Measurements from ENCODE around the gene FAM53C. TPM values are rescaled to one million over a fixed set of nuclear protein-coding genes. Genes with fewer than 3 reads are reported as not detected.

The FAM53C gene
- 18.4 to 23.9 TPM (median 21.3 TPM) in 5 replicates for total RNA-seq (2022; extraction: Qiagen RNA extraction; ENCODE audit: low read depth)

DNA sequence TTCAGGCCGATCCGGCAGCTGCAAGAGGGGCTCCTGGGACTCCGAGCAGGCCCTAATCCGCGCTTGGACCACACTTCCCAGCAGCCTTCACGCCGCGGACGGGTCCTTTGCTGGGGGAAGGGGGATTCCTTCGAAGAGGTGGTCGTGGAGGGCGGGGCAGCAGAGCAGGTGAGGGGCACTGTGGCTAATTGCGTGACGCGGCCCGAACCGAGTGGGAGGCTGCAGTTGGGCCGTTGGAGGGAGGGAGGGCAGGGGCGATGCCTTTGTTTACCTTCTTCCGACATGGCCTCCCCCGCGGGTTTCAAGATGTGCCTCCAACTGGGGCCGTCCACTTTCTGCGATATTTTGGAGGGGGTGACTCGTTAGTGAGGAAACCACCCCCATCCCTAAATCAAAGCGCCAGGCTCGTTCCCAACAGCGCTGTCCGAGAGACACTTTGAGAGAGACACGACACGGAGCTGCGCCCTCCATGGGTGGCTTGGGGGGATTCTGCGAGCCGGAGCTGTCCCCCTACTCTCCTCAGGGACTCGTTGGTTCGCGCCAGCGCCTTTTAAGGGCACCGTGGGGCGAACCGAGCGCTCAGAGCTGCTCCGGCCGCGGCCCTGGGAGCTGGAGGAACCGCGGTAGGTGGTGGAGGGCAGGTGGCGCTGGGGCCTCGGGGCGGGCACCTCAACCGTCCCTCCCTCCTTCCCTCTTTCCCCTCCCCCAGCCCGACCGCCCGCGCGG is at the start of gene FAM53C:
Gene FAM53C (plus strand): TSS at position 582 of the 726 bp plus-strand sequence. CDS start 3,070 bp downstream, outside the sequence.

GRCh38 chr5:138331449-138332368 is 6.4 kb upstream of the FAM53C start, which contains the start of gene CDC25C:
Gene CDC25C, minus strand, starts transcription at chr5:138331804. Its CDS starts 624 bp downstream, at chr5:138331180.

GRCh38 chr5:138352071-138352721 is 14.1 kb downstream of the FAM53C start, which contains the start of gene KDM3B:
Gene KDM3B, plus strand, starts transcription at chr5:138352685. Its CDS starts 111 bp downstream, at chr5:138352796.

Other genes with a start within 250 kb of the FAM53C start
- gene NME5, start 198.8 kb upstream of the FAM53C start, total RNA-seq (2022; extraction: Qiagen RNA extraction; ENCODE audit: low read depth) = not detected in 5 replicates
- gene BRD8, start 159.6 kb upstream of the FAM53C start, total RNA-seq (2022; extraction: Qiagen RNA extraction; ENCODE audit: low read depth) = 41.9 to 53.8 TPM (median 45.5 TPM) in 5 replicates
- 37.8 to 49.5 TPM (median 41.9 TPM) in 5 replicates for gene KIF20A, start 159.2 kb upstream of the FAM53C start, total RNA-seq (2022; extraction: Qiagen RNA extraction; ENCODE audit: low read depth)
- gene CDC23, start 124.9 kb upstream of the FAM53C start, total RNA-seq (2022; extraction: Qiagen RNA extraction; ENCODE audit: low read depth) = 21.5 to 37.9 TPM (median 27.9 TPM) in 5 replicates
- gene GFRA3, start 63.6 kb upstream of the FAM53C start, total RNA-seq (2022; extraction: Qiagen RNA extraction; ENCODE audit: low read depth) = 0.06 to 0.11 TPM in 2 of 5 replicates, not detected in the others
- 8.6 to 11.7 TPM (median 10.5 TPM) in 5 replicates for gene CDC25C, start 6.5 kb upstream of the FAM53C start, total RNA-seq (2022; extraction: Qiagen RNA extraction; ENCODE audit: low read depth)
- gene KDM3B, start 14.4 kb downstream of the FAM53C start, total RNA-seq (2022; extraction: Qiagen RNA extraction; ENCODE audit: low read depth) = 34.9 to 45.4 TPM (median 40.0 TPM) in 5 replicates
- 6.1 to 7.7 TPM (median 6.9 TPM) in 5 replicates for gene REEP2, start 100.8 kb downstream of the FAM53C start, total RNA-seq (2022; extraction: Qiagen RNA extraction; ENCODE audit: low read depth)
- gene EGR1, start 127.2 kb downstream of the FAM53C start, total RNA-seq (2022; extraction: Qiagen RNA extraction; ENCODE audit: low read depth) = 8.5 to 13.4 TPM (median 10.9 TPM) in 5 replicates
- 126 to 138 TPM (median 132 TPM) in 5 replicates for gene ETF1, start 205.0 kb downstream of the FAM53C start, total RNA-seq (2022; extraction: Qiagen RNA extraction; ENCODE audit: low read depth)
- 322 to 349 TPM (median 328 TPM) in 5 replicates for gene HSPA9, start 237.1 kb downstream of the FAM53C start, total RNA-seq (2022; extraction: Qiagen RNA extraction; ENCODE audit: low read depth)